ENCODE results near the gene PLEKHO2.
A peak's percentile ranks its signal among the peaks of the same experiment; 100 is the strongest.

Gene PLEKHO2

GRCh38 chr15:64892847-64893403 lies 51.2 kb downstream of the PLEKHO2 start:
- no peak for DNase-seq (ENCODE audit: low read depth)

GRCh38 chr15:64893481-64894394 lies 52.0 kb downstream of the PLEKHO2 start:
- peak; percentile 92 for DNase-seq (ENCODE audit: low read depth)

- DNase-seq (ENCODE audit: low read depth) = peak; percentile 82
Measured at GRCh38 chr15:64894395-64895056, 52.8 kb downstream of the PLEKHO2 start.

- DNase-seq (ENCODE audit: low read depth) = no peak
Measured at GRCh38 chr15:64895285-64896065, 53.8 kb downstream of the PLEKHO2 start.

- no peak for DNase-seq (ENCODE audit: low read depth)
Measured at GRCh38 chr15:64896371-64897069, 54.8 kb downstream of the PLEKHO2 start.

GRCh38 chr15:64897345-64897985 lies 55.8 kb downstream of the PLEKHO2 start:
- DNase-seq (ENCODE audit: low read depth) = no peak

- no peak for DNase-seq (ENCODE audit: low read depth)
Measured at GRCh38 chr15:64898406-64898805, 56.7 kb downstream of the PLEKHO2 start.

GRCh38 chr15:64901141-64901540 lies 59.4 kb downstream of the PLEKHO2 start:
- DNase-seq (ENCODE audit: low read depth) = no peak

- DNase-seq (ENCODE audit: low read depth) = no peak
Measured at GRCh38 chr15:64901914-64902313, 60.2 kb downstream of the PLEKHO2 start.

GRCh38 chr15:64902863-64903262 lies 61.1 kb downstream of the PLEKHO2 start:
- no peak for DNase-seq (ENCODE audit: low read depth)

GRCh38 chr15:64903326-64903950 lies 61.7 kb downstream of the PLEKHO2 start:
- no peak for DNase-seq (ENCODE audit: low read depth)

- DNase-seq (ENCODE audit: low read depth) = no peak
Measured at GRCh38 chr15:64904189-64904588, 62.5 kb downstream of the PLEKHO2 start.

- peak; percentile 66 for DNase-seq (ENCODE audit: low read depth)
Measured at GRCh38 chr15:64905119-64905831, 63.6 kb downstream of the PLEKHO2 start.

- DNase-seq (ENCODE audit: low read depth) = no peak
Measured at GRCh38 chr15:64905941-64906340, 64.2 kb downstream of the PLEKHO2 start.

GRCh38 chr15:64906402-64906801 lies 64.7 kb downstream of the PLEKHO2 start:
- DNase-seq (ENCODE audit: low read depth) = no peak

- DNase-seq (ENCODE audit: low read depth) = no peak
Measured at GRCh38 chr15:64907991-64908390, 66.3 kb downstream of the PLEKHO2 start.

GRCh38 chr15:64909546-64909945 lies 67.8 kb downstream of the PLEKHO2 start:
- no peak for DNase-seq (ENCODE audit: low read depth)

GRCh38 chr15:64911311-64912186 lies 69.8 kb downstream of the PLEKHO2 start, which contains the start of gene ANKDD1A:
ANKDD1A (plus strand) TSS chr15:64911902; CDS start chr15:64911931, 29 bp downstream.
- DNase-seq (ENCODE audit: low read depth) = no peak
